ENCODE measurements around the gene ANKS6. TPM values are rescaled to one million over a fixed set of nuclear protein-coding genes. Genes with fewer than 3 reads are reported as not detected.

The ANKS6 gene
- total RNA-seq, 1 experiment from 2014 or later = 39.2 TPM

- Histone ChIP-seq H3K9me3 (ENCODE audit: control insufficient read depth in 1 of 2, insufficient read depth in 1 of 2, low read depth in 1 of 2, low read length in 2 of 2) (no peaks in the 10 kb centered on the region), H3K4me2 (ENCODE audit: low read length) (no peak overlapping the region), H3K79me2 (ENCODE audit: insufficient read depth, low read length) (no peaks in the 10 kb centered on the region), H3K36me3 (ENCODE audit: control insufficient read depth in 1 of 2, insufficient read depth in 2 of 2, low read length in 2 of 2) (no peaks in the 10 kb centered on the region), H3K4me1 (ENCODE audit: control insufficient read depth in 1 of 2, insufficient read depth in 2 of 2, low read length in 2 of 2) (no peaks in the 10 kb centered on the region), H3K4me3 (replicated peaks in 1 of 2; ENCODE audit: low read depth in 1 of 2, low read length in 2 of 2) (no peak overlapping the region), H3K9ac (ENCODE audit: low read length) (no peak overlapping the region), H3K9me2 (ENCODE audit: insufficient read depth) (no peaks in the 10 kb centered on the region), H2AFZ (ENCODE audit: low read depth, low read length, poor library complexity, severe bottlenecking) (no peak overlapping the region), H3K27me3 (ENCODE audit: insufficient read depth, low read length) (peaks cover 33% of the 10 kb centered on the region), H3K27ac (ENCODE audit: low read depth, low read length) (no peak overlapping the region), H4K20me1 (ENCODE audit: insufficient read depth) (no peaks in the 10 kb centered on the region)
- TF ChIP-seq, protein P1, sequence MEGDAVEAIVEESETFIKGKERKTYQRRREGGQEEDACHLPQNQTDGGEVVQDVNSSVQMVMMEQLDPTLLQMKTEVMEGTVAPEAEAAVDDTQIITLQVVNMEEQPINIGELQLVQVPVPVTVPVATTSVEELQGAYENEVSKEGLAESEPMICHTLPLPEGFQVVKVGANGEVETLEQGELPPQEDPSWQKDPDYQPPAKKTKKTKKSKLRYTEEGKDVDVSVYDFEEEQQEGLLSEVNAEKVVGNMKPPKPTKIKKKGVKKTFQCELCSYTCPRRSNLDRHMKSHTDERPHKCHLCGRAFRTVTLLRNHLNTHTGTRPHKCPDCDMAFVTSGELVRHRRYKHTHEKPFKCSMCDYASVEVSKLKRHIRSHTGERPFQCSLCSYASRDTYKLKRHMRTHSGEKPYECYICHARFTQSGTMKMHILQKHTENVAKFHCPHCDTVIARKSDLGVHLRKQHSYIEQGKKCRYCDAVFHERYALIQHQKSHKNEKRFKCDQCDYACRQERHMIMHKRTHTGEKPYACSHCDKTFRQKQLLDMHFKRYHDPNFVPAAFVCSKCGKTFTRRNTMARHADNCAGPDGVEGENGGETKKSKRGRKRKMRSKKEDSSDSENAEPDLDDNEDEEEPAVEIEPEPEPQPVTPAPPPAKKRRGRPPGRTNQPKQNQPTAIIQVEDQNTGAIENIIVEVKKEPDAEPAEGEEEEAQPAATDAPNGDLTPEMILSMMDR (IDR thresholded peaks at IDR 0.05 in 2 of 3, conservative IDR thresholded peaks at IDR 0.05 in 1 of 3; ENCODE audit: borderline replicate concordance in 1 of 3, insufficient read depth in 1 of 3, low read depth in 2 of 3, low read length in 2 of 3) = no peak
- TF ChIP-seq EZH2phosphoT487 (IDR thresholded peaks at IDR 0.05; ENCODE audit: borderline replicate concordance) (no peak), POLR2A (IDR thresholded peaks at IDR 0.05; ENCODE audit: borderline replicate concordance, extremely low read depth, insufficient read depth, insufficient read length) (no peak), SIN3A (IDR thresholded peaks at IDR 0.05; ENCODE audit: low read depth) (no peak), ZFX (IDR thresholded peaks at IDR 0.05) (no peak), SRF (IDR thresholded peaks at IDR 0.05; ENCODE audit: low read depth) (no peak), RAD21 (IDR thresholded peaks at IDR 0.05; ENCODE audit: low read depth) (no peak), MAX (IDR thresholded peaks at IDR 0.05) (no peak), YY1 (IDR thresholded peaks at IDR 0.05; ENCODE audit: extremely low read depth, insufficient replicate concordance, low read depth, low read length) (no peak), EZH2 (IDR thresholded peaks at IDR 0.05) (no peak), ATF3 (IDR thresholded peaks at IDR 0.05) (no peak)
- DNase-seq (ENCODE audit: low read depth, low spot score) = no peak
- POLR2A ChIA-PET = no interaction called here
- intact Hi-C loops (cut with micrococcal nuclease) = no loop called here
- no TSS peak for BruUV-seq (replicated peaks)
- CTCF ChIA-PET = no interaction called here
- ATAC-seq = no peak
- RAD21 ChIA-PET (ENCODE audit: low non-redundant PET in 1 of 2, low total read pairs in 2 of 2, uncharacterized antibody in 2 of 2, unreplicated experiment in 2 of 2) = no interaction called here
Measured at GRCh38 chr9:98728500-98728899, 67.9 kb downstream of the ANKS6 start.

All from HCT116 (cell line).